WTC11 (cell line): ENCODE results near the gene ITPR2. TPM values are rescaled to one million over a fixed set of nuclear protein-coding genes. Genes with fewer than 3 reads are reported as not detected.

Experiments
- ATAC-seq: fragments of 200-7000 bp; cut with Tn5 transposase; 2 replicates; pipeline ENCODE4 v1.10.0; 2021; ENCODE audit warnings: mild to moderate bottlenecking, moderate library complexity
- CTCF ChIA-PET: fragments of 300-600 bp; sonication (Branson Sonifier 250); formaldehyde crosslinking; loops from one replicate; lab custom pipeline; 2021; ENCODE audit warnings: antibody characterized with exemption; lab: Charles Lee
- POLR2A ChIA-PET: fragments of 350-600 bp; sonication (Branson Sonifier 250); formaldehyde crosslinking; loops from one replicate; lab custom pipeline; 2021; ENCODE audit warnings: antibody characterized with exemption; lab: Charles Lee
- DNase-seq: peaks from one replicate; pipeline ENCODE4 v3.0.0; 2021; ENCODE audit warnings: low spot score
- H3K27ac Mint-ChIP-seq: 2 replicates; pipeline ENCODE4 v1.8.0; 2021; ENCODE audit warnings: mixed read lengths
- H3K27me3 Mint-ChIP-seq: 2 replicates; pipeline ENCODE4 v1.8.0; 2021; ENCODE audit warnings: low read depth, mild to moderate bottlenecking, moderate library complexity, mixed read lengths
- H3K36me3 Mint-ChIP-seq: 2 replicates; pipeline ENCODE4 v1.8.0; 2021; ENCODE audit warnings: mixed read lengths
- H3K4me1 Mint-ChIP-seq: 2 replicates; pipeline ENCODE4 v1.8.0; 2022; ENCODE audit warnings: mixed read lengths
- H3K4me3 Mint-ChIP-seq: 2 replicates; pipeline ENCODE4 v1.8.0; 2021; ENCODE audit warnings: mild to moderate bottlenecking, moderate library complexity, mixed read lengths
- H3K9me3 Mint-ChIP-seq: 2 replicates; pipeline ENCODE4 v1.8.0; 2021; ENCODE audit warnings: mixed read lengths
- AFF4 ChIP-seq: sonication (generic); formaldehyde crosslinking; IDR thresholded peaks from 2 replicates; pipeline ENCODE4 v1.8.1; 2023; ENCODE audit warnings: mild to moderate bottlenecking, missing genetic modification reagents, borderline replicate concordance
- CDX4 ChIP-seq: fragments of 250-450 bp; sonication (Bioruptor Pico); IDR thresholded peaks from 2 replicates; pipeline ENCODE4 v1.9.0; 2021; ENCODE audit warnings: moderate library complexity, mild to moderate bottlenecking, inconsistent platforms, borderline replicate concordance
- CTCF ChIP-seq: fragments of 200-600 bp; IDR thresholded peaks from 2 replicates; pipeline ENCODE4 v1.8.0; 2022; ENCODE audit warnings: antibody characterized with exemption
- ELF4 ChIP-seq: sonication (generic); formaldehyde crosslinking; IDR thresholded peaks from 2 replicates; pipeline ENCODE4 v1.8.1; 2022; ENCODE audit warnings: low read depth, mild to moderate bottlenecking, moderate library complexity, missing genetic modification reagents
- ETV6 ChIP-seq: sonication (generic); formaldehyde crosslinking; IDR thresholded peaks from 2 replicates; pipeline ENCODE4 v1.8.1; 2022; ENCODE audit warnings: mild to moderate bottlenecking, missing genetic modification reagents
- JAZF1 ChIP-seq: fragments of 250-450 bp; sonication (Bioruptor Pico); IDR thresholded peaks from 2 replicates; pipeline ENCODE4 v1.9.0; 2021; ENCODE audit warnings: moderate library complexity, mild to moderate bottlenecking, inconsistent platforms
- JUN ChIP-seq: sonication (generic); formaldehyde crosslinking; IDR thresholded peaks from 2 replicates; pipeline ENCODE4 v1.8.0; 2023; ENCODE audit warnings: mild to moderate bottlenecking, missing genetic modification reagents
- KAT7 ChIP-seq: sonication (generic); formaldehyde crosslinking; IDR thresholded peaks from 2 replicates; pipeline ENCODE4 v1.8.1; 2023; ENCODE audit warnings: missing genetic modification reagents, mild to moderate bottlenecking, borderline replicate concordance
- MXD4 ChIP-seq: fragments of 250-450 bp; sonication (Bioruptor Pico); IDR thresholded peaks from 2 replicates; pipeline ENCODE4 v1.8.0; 2021; ENCODE audit warnings: mild to moderate bottlenecking, moderate library complexity, borderline replicate concordance
- NFYB ChIP-seq: sonication (generic); formaldehyde crosslinking; conservative IDR thresholded peaks from 2 replicates; pipeline ENCODE4 v1.8.0; 2022; ENCODE audit warnings: low read depth, missing genetic modification reagents
- PREB ChIP-seq: sonication (generic); formaldehyde crosslinking; IDR thresholded peaks from 2 replicates; pipeline ENCODE4 v1.8.1; 2022; ENCODE audit warnings: mild to moderate bottlenecking, missing genetic modification reagents, moderate library complexity, borderline replicate concordance
- PRRX2 ChIP-seq: fragments of 250-450 bp; sonication (Bioruptor Pico); IDR thresholded peaks from 2 replicates; pipeline ENCODE4 v1.8.0; 2021; ENCODE audit warnings: mild to moderate bottlenecking
- ZMAT4 ChIP-seq: fragments of 250-450 bp; sonication (Bioruptor Pico); IDR thresholded peaks from 2 replicates; pipeline ENCODE4 v1.9.0; 2021; ENCODE audit warnings: mild to moderate bottlenecking
- ZNF396 ChIP-seq: fragments of 250-450 bp; sonication (Bioruptor Pico); IDR thresholded peaks from 2 replicates; pipeline ENCODE4 v1.8.0; 2021; ENCODE audit warnings: mild to moderate bottlenecking, moderate library complexity, borderline replicate concordance
- ZNF425 ChIP-seq: fragments of 250-450 bp; sonication (Bioruptor Pico); conservative IDR thresholded peaks from 2 replicates; pipeline ENCODE4 v1.9.0; 2021; ENCODE audit warnings: mild to moderate bottlenecking
- total RNA-seq: library from RNA; stranded (reverse); gene quantifications from 3 replicates; pipeline ENCODE4 v1.2.3, GENCODE V29; 2021

Gene ITPR2
- total RNA-seq, 1 experiment from 2014 or later: 50.7 TPM

GRCh38 chr12:26298785-26299621 is 534.0 kb downstream of the ITPR2 start:
- DNase-seq (no peak), ATAC-seq (no peak)
- CTCF ChIA-PET: interaction anchor here (0.8 kb wide), 1 partner anchor 22 kb away, joined by 4 read pairs; no protein-coding TSS in a partner anchor
- H3K27ac Mint-ChIP-seq: no peak overlapping the region
- TF ChIP-seq PREB: no peak
- TF ChIP-seq ETV6: no peak
- TF ChIP-seq NFYB (CRISPR knock-in tag): no peak
- no peak for TF ChIP-seq CTCF
- no peak for TF ChIP-seq ZNF396 (CRISPR knock-in tag)
- no peak for TF ChIP-seq JUN (CRISPR knock-in tag)
- no peak for TF ChIP-seq CDX4 (CRISPR knock-in tag)
- TF ChIP-seq MXD4 (CRISPR knock-in tag): no peak
- TF ChIP-seq AFF4: no peak
- TF ChIP-seq ZMAT4 (CRISPR knock-in tag): no peak
- TF ChIP-seq ELF4 (CRISPR knock-in tag): no peak
- no peak for TF ChIP-seq JAZF1 (CRISPR knock-in tag)
- TF ChIP-seq KAT7 (CRISPR knock-in tag): no peak
- no peak for TF ChIP-seq PRRX2 (CRISPR knock-in tag)
- TF ChIP-seq ZNF425 (CRISPR knock-in tag): no peak
- no peak overlapping the region for H3K4me3 Mint-ChIP-seq
- no peaks in the 10 kb centered on the region for H3K27me3 Mint-ChIP-seq
- POLR2A ChIA-PET: no interaction called here
- no peaks in the 10 kb centered on the region for H3K4me1 Mint-ChIP-seq
- no peaks in the 10 kb centered on the region for H3K36me3 Mint-ChIP-seq
- H3K9me3 Mint-ChIP-seq: no peaks in the 10 kb centered on the region
